GM13976 (cell line): ENCODE data around the gene EHD4.

Experiments used
- DNase-seq: peaks from one replicate; pipeline ENCODE4 v3.0.0; 2012; ENCODE audit warnings: low spot score
- in situ Hi-C: fragments of 300-500 bp; cut with MboI; formaldehyde crosslinking; loops from one replicate; pipeline ENCODE4 v1.12.0; 2022; ENCODE audit warnings: low sequenced_read_pairs, mixed read lengths, inconsistent platforms; ENCODE audit not compliant: unreplicated experiment
- TF ChIP-seq, protein P1 (sequence below): IDR thresholded peaks from 2 replicates; pipeline ENCODE4 v1.5.1; 2012; ENCODE audit warnings: borderline replicate concordance, mild to moderate bottlenecking; ENCODE audit not compliant: insufficient read depth; ENCODE audit errors: extremely low read depth, missing control alignments, control extremely low read depth

Gene EHD4

DNA sequence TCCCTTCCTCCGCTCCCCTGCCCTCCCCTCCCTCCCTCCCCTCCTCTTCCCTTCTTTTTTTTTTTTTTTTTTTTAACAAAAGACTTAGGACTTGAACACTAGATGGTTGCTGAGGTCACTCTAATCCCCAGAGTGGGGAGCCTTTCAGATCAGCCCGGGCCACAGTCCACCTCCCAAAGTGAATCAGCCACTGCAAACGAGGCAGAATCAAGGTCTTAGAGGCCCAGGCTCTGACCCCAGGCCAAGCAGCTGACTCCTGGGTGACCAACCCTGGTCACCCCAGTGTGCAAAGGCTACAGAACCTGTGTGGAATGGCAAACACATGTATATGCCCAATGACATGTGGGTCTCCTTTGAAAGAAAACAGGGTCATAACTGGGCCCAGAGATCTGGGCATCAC is 18.3 kb upstream of the EHD4 start:
- in situ Hi-C loops = loop anchor here (5.0 to 10.0 kb wide), 2 partner anchors 72 to 144 kb away; no protein-coding TSS in a partner anchor
- DNase-seq = no peak
- TF ChIP-seq, protein P1, sequence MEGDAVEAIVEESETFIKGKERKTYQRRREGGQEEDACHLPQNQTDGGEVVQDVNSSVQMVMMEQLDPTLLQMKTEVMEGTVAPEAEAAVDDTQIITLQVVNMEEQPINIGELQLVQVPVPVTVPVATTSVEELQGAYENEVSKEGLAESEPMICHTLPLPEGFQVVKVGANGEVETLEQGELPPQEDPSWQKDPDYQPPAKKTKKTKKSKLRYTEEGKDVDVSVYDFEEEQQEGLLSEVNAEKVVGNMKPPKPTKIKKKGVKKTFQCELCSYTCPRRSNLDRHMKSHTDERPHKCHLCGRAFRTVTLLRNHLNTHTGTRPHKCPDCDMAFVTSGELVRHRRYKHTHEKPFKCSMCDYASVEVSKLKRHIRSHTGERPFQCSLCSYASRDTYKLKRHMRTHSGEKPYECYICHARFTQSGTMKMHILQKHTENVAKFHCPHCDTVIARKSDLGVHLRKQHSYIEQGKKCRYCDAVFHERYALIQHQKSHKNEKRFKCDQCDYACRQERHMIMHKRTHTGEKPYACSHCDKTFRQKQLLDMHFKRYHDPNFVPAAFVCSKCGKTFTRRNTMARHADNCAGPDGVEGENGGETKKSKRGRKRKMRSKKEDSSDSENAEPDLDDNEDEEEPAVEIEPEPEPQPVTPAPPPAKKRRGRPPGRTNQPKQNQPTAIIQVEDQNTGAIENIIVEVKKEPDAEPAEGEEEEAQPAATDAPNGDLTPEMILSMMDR = no peak

DNA sequence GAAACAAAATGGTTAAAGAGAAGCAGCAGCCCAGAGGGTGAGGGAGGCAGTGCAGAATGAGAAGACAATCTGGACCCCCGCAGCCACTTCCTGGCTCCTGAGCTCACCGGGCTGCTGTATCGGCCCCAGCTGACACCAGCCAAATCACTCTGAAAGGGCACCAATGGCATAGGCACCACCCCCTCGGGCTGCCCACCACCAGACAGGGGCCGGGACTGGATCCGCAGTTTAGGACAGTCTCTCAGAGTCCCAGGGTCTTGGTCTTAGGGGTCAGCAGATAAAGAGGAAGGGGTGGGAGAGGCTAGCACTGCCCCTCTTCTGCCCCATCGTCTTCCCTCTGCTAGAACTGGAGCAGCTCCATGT is 17.9 kb upstream of the EHD4 start:
- in situ Hi-C loops = loop anchor here (5.0 to 10.0 kb wide), 2 partner anchors 72 to 145 kb away; no protein-coding TSS in a partner anchor
- TF ChIP-seq, protein P1 = no peak
- no peak for DNase-seq

DNA sequence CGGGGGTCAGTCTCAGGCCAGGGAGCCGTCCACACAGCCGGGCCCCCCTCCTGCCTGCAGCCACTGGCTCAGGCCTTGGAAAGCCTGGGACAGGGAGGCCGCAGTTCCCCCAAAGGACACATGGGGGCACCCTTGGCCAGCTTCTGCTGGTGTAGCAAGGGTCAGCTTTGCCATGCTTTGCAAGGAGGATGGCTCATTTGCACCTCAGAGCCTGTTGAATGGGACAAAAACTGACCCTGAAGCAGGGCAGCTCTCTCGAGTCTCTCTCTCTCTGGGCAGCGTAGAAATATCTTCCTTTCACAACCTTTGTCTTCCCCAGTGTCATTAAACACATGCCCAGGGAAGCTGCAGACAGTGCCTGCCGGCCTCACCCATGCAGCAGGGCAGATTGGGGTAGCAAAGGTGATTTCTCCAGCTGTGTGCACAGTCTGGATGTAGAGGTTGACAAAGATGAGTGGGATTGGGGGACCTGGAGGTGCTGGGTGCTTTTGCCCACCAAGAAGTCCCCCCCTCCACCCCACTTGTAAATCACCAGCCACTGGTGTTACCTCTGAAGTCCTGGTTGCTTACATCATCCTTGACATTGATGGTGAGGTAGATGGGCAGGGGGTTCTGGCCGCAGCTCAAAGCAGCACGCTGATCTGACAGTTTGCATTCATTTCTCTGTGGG is 17.4 kb upstream of the EHD4 start:
- TF ChIP-seq, protein P1 = peak; percentile 99
- DNase-seq = peak; percentile 91
- in situ Hi-C loops = loop anchor here (5.0 to 10.0 kb wide), 2 partner anchors 73 to 145 kb away; no protein-coding TSS in a partner anchor

DNA sequence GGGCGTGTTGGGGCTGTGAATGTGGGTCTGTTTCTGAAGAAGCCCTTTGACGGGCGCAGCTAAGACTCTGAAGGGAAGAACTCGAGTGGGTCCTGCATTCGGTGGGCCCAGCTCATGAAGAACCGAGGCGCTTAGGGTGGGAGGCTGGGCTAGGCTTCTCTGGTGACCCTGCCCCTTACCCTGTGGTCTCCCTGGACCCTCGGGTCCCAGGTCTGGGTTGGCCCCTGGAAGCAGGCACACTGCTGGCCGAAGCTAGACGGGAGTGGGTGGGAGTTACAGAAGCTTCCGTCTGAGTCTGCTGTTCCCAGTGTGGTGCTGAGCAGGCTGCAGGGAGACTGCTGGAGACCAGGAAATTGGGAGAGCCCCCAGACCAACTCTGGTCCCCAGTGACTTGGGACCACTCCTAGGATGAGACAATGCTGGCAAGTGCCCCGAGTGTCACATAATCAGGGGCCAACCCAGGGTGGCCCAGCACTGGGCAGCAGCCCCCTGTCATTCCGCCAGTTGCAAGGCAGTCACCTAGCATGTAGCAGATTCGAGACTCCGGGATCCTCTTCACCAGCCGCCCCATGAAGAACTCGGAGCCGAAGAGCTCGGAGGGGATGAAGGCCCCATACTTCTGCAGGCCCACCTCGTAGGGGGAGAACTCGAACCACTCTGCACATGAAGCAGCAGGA is 16.7 kb upstream of the EHD4 start:
- in situ Hi-C loops = no loop called here
- TF ChIP-seq, protein P1 = no peak
- DNase-seq = no peak

DNA sequence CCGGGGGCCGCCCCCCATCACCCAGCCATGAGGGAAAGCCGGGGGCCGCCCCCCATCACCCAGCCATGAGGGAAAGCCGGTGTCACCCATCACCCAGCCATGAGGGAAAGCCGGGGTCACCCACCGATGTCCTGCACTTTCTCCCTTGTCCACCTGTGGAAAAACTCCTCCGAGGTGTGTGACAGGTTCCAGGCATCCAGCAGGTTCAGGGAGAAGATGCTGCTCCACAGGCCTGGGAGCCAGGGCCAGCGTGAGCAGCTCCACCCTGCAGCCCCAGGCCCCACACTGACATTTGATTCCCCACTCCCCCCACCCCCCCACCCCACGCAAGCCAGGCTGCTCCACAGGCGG is 15.5 kb upstream of the EHD4 start:
- DNase-seq = no peak
- TF ChIP-seq, protein P1 = no peak
- in situ Hi-C loops = no loop called here

DNA sequence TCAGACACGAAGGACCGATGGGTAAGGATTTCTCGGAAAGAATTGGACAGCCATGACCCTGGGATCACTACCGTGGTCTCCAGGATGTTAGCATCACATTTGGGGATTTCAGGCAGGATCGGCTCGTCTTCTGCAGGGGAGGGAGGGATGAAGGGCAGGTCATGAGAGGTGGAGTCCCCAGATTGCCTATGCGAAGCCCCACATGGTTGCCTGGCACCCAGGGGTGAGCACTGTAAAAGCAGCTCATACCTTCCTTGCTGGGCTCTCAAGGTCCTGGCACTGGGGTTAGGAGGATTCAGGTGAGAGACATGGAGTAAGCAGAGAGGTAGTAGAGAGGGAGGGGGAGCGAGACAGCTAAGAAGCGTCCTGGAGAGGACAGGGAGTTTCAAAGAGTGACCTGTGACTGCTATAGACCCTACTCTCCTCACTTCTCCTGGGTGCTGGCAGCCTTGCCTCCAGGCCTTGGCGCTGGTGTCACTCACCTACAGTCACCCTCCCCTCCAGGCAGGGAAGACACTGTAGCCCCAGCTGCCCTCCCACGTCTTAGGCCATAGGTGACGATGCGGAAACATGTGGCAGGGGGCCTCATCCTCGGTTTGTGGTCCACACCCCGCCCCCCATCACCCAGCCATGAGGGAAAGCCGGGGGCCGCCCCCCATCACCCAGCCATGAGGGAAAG is 15.0 kb upstream of the EHD4 start:
- DNase-seq = no peak
- TF ChIP-seq, protein P1 = no peak
- in situ Hi-C loops = no loop called here
